Transverse colon (tissue), 4 donors: ENCODE measurements around the gene CYTH2. TPM values are rescaled to one million over a fixed set of nuclear protein-coding genes. Genes with fewer than 3 reads are reported as not detected.

ENCODE experiments used
- DNase-seq: peaks from one replicate; pipeline ENCODE4 v3.0.0-alpha.2; 2019
- H3K27ac ChIP-seq, 4 donors: fragments of 200-600 bp; sonication (generic); 2 replicates each; pipeline ENCODE4 v1.5.1; 2016 to 2018; ENCODE audit warnings: inconsistent platforms in 4 of 4
- H3K27me3 ChIP-seq: fragments of 200-600 bp; sonication (generic); 2 replicates; pipeline ENCODE4 v1.5.1; 2017; ENCODE audit warnings: inconsistent platforms
- H3K36me3 ChIP-seq, 4 donors: fragments of 200-600 bp; sonication (generic); 2 replicates each; pipeline ENCODE4 v1.5.1; 2017 to 2019; ENCODE audit warnings: inconsistent platforms in 4 of 4
- H3K4me1 ChIP-seq, 4 donors: fragments of 200-600 bp; sonication (generic); 2 replicates each; pipeline ENCODE4 v1.5.1; 2017 to 2020; ENCODE audit warnings: inconsistent platforms in 4 of 4
- H3K4me3 ChIP-seq, 4 donors: fragments of 200-600 bp; sonication (generic); 1 replicate in 1 of 4; 2 replicates in 3 of 4; pipeline versions ENCODE4 v1.5.1 to v1.6.1; 2017 to 2019; ENCODE audit warnings: inconsistent platforms in 4 of 4
- H3K9me3 ChIP-seq, 2 donors: fragments of 200-600 bp; sonication (generic); 2 replicates each; pipeline ENCODE4 v1.5.1; 2017 to 2019; ENCODE audit warnings: inconsistent platforms in 2 of 2
- EP300 ChIP-seq: sonication (generic); formaldehyde crosslinking; IDR thresholded peaks from one replicate; pipeline ENCODE4 v1.6.1; 2017; ENCODE audit warnings: antibody characterized with exemption, low read depth
- POLR2A ChIP-seq: fragments of 450-650 bp; IDR thresholded peaks from one replicate; pipeline ENCODE4 v1.6.1; 2016; ENCODE audit warnings: antibody characterized with exemption, mild to moderate bottlenecking, moderate library complexity
- POLR2AphosphoS5 ChIP-seq, 3 donors: sonication (generic); formaldehyde crosslinking; IDR thresholded peaks; one replicate each; pipeline ENCODE4 v1.6.1; 2016; ENCODE audit warnings: antibody characterized with exemption in 3 of 3
- WGBS, 2 donors: methylation state at CpG; one replicate each; pipeline ENCODE4 v1.1.5; 2018; ENCODE audit warnings: low coverage in 1 of 2; 5-methylcytosine and 5-hydroxymethylcytosine counted together
- in situ Hi-C, 4 donors: fragments of 200-750 bp; cut with MboI; loops; one replicate each; pipeline versions ENCODE4 v1.15.0 to v1.15.1; 2017; ENCODE audit warnings: low sequenced_read_pairs in 3 of 4, low pct_ligation_motif_present in 1 of 4, low pct_unique_long_range_greater_than_20kb in 1 of 4
- intact Hi-C: fragments of 100-400 bp; cut with DNase I; formaldehyde crosslinking; loops from one replicate; pipeline ENCODE4 v1.15.1; 2023; ENCODE audit warnings: low total_unique reads
- total RNA-seq, 4 donors: library from RNA; depleted of rRNA; stranded (reverse); fragments of >200 nt; gene quantifications; one replicate each; pipeline ENCODE4 v1.1.0, GENCODE V29; 2016
- TF ChIP-seq, protein P1 (sequence below), 5 experiments: fragments of 200-600 bp in 3 of 5; fragments of 450-650 bp in 2 of 5; sonication (generic) in 3 of 5; IDR thresholded peaks; 1 replicate in 2 of 5; 2 replicates in 3 of 5; pipeline ENCODE4 v1.5.1; 2016 to 2017; ENCODE audit warnings: antibody characterized with exemption in 5 of 5, inconsistent platforms in 3 of 5, mild to moderate bottlenecking in 2 of 5, moderate library complexity in 1 of 5

Gene CYTH2
- total RNA-seq, 4 donors from 2014 or later, result 61.1 to 410 (median 171) TPM

DNA sequence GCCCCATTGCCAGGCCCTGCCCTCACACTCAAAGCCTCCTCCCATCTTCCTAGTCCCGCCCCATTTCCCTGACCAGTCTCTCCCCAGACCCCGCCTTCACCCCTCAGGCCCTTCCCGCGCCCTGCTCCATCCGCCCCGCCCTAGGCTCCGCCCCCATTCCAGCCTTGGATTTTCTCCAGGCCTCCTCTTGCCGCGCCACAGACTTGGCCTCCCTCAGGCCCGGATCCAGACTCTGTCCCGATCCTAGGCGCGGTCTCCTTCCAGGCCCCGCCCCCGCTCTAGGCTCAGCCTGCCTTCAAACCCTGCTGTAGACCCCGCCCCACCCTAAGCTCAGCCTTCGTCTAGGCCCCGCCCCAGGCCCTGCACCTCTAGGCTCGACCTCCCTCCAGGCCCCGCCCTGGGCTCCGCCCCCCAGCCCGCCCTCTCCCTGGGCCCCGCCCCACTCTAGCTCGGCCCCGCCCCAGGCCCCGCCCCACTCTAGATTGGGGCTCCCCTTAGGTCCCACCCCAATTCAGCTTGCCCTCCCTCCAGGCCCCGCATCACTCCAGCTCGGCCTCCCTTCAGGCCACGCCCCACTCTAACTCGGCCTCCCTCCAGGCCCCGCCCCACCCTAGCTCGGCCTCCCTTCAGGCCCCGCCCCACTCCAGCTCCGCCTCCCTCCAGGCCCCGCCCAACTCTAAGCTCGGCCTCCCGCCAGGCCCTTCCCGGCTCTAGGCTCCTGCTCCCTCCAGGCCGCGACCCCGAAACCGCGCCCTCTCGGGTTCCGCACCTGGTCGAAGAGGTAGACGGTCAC lies 24.0 kb downstream of the CYTH2 start:
- TF ChIP-seq POLR2A (peak; percentile 77), POLR2AphosphoS5 (IDR thresholded peaks at IDR 0.05) (peak; percentile 69 to 91 (median 85)), EP300 (no peak)
- TF ChIP-seq, protein P1, sequence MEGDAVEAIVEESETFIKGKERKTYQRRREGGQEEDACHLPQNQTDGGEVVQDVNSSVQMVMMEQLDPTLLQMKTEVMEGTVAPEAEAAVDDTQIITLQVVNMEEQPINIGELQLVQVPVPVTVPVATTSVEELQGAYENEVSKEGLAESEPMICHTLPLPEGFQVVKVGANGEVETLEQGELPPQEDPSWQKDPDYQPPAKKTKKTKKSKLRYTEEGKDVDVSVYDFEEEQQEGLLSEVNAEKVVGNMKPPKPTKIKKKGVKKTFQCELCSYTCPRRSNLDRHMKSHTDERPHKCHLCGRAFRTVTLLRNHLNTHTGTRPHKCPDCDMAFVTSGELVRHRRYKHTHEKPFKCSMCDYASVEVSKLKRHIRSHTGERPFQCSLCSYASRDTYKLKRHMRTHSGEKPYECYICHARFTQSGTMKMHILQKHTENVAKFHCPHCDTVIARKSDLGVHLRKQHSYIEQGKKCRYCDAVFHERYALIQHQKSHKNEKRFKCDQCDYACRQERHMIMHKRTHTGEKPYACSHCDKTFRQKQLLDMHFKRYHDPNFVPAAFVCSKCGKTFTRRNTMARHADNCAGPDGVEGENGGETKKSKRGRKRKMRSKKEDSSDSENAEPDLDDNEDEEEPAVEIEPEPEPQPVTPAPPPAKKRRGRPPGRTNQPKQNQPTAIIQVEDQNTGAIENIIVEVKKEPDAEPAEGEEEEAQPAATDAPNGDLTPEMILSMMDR (IDR thresholded peaks at IDR 0.05), result no peak
- Histone ChIP-seq H3K9me3 (no peaks in the 10 kb centered on the region), H3K36me3 (no peaks in the 10 kb centered on the region), H3K27me3 (peaks cover 21% of the 10 kb centered on the region), H3K4me3 (peak overlapping the region in 3 of 4 donors; percentile 32 to 52 (median 44)), H3K4me1 (peaks cover 15 to 51% (median 31%) of the 10 kb centered on the region in 4 donors), H3K27ac (peak overlapping the region; percentile 68 to 73 (median 69))
- in situ Hi-C loops, result no loop called here
- intact Hi-C loops, result no loop called here
- WGBS, 2 donors, result 0 to 3% methylated on average over 4 to 27 of the region's 47 CpGs
- peak; percentile 98 for DNase-seq

DNA sequence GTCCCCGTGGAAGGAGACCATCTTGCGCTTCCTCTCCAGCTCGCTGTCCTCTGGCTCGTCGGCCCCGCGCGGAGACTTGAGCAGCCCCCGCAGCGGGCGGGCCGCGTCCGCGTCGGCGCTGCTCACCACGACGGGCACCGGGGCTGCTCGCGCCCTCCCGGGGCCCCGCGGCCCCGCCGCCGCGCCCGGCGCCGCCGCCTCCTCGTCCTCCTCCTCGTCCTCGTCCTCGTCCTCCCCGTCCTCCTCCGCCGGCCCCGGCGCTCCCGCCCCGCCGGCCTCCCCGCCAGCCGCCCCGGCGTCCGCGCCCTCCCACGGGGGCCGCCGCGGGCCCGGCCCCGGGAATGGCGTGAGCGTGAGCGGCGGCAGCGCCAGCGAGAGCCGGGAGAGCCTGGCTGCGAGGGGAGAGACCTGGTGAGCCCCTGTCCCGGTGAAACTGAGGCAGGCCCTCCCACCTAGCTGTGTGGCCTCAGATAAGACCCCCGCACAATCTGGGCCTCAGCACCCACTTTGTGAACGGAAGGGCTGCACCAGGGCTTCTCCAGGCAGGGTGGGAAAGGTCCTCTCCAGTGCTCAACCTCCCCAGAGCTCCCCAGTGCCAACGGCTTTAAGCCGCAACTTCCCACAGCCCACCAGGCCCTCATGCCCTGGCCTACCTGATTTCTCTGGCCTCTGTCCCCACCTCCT lies 24.7 kb downstream of the CYTH2 start:
- DNase-seq, result no peak
- TF ChIP-seq, protein P1 (IDR thresholded peaks at IDR 0.05), result no peak
- TF ChIP-seq EP300 (no peak), POLR2AphosphoS5 (IDR thresholded peaks at IDR 0.05) (no peak), POLR2A (no peak)
- Histone ChIP-seq H3K9me3 (no peaks in the 10 kb centered on the region), H3K4me3 (peak overlapping the region in 3 of 4 donors; percentile 32 to 52 (median 44)), H3K27ac (peak overlapping the region; percentile 68 to 73 (median 69)), H3K27me3 (peaks cover 28% of the 10 kb centered on the region), H3K36me3 (no peaks in the 10 kb centered on the region), H3K4me1 (peaks cover 15 to 50% (median 28%) of the 10 kb centered on the region in 4 donors)
- in situ Hi-C loops, result no loop called here
- intact Hi-C loops, result no loop called here
- 31% methylated on average over 7 of the region's 70 CpGs; no CpG with 5 or more reads in 1 of the 2 donors for WGBS, 2 donors

DNA sequence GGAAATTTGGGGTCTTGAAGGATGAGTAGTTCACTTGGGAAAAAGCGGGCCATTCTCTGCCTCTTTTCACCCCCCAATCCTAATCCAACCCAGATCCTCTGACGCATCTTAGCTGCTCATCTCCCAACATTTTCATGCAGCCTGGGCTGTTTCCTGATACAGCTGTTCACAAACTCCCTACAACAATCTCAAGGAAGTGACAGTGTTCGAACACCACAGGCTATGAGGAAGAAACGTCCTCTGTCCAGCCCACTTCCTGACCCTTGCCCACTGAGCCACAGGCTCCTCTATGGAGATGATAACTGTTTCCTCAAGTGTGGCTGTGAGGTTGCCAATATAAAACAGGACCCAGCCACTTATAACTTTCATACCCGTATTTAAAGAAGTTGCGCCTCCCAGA lies 26.2 kb downstream of the CYTH2 start:
- intact Hi-C loops (no loop called here), in situ Hi-C loops (no loop called here)
- no peaks in the 10 kb centered on the region for H3K9me3 ChIP-seq
- DNase-seq, result no peak
- H3K4me3 ChIP-seq, result no peak overlapping the region
- H3K36me3 ChIP-seq, result no peaks in the 10 kb centered on the region
- TF ChIP-seq, protein P1 (IDR thresholded peaks at IDR 0.05), result no peak
- TF ChIP-seq EP300 (no peak), POLR2AphosphoS5 (IDR thresholded peaks at IDR 0.05) (no peak), POLR2A (no peak)
- H3K27ac ChIP-seq, result no peak overlapping the region
- H3K27me3 ChIP-seq, result peaks cover 43% of the 10 kb centered on the region
- WGBS, 2 donors, result 47 to 60% methylated on average over 5 to 6 of the region's 6 CpGs
- H3K4me1 ChIP-seq, result peaks cover 15 to 45% (median 31%) of the 10 kb centered on the region in 4 donors

DNA sequence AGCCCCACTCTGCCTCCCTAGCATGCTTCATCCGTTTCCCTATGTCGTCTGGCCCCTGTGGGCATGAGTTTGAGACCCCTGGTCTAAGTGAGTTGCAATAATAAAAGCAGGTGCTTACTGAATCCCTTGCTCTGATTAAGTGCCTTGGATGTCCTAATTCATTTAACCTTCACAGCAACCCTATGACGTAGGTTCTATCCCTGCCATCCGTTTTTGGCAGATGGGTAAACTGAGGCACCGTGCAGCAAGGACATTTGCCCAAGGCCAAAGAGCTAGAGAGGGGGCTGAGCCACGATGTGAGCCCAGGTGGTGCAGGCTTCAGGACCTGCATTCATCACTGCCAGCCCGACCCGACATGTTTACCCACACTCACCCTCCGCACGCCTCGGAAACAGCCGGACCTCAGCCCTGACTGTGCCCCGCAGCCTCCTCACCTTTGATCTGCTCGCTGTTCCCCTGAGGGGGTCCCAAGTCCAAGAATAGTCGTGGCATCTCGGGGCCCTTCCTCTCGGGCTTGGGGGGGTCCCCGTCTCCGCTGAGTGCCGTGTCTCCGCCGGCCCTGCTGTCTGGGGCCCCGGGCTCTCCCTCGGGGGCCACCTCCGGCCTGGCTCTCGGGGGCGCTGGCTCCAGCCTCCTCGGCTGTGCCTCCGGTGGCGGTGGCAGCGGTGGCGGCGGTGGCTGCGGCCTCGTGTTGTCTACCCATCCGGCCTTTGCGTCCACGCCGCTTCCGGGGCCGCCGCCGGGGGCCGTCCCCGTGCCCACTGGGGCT lies 28.0 kb downstream of the CYTH2 start:
- no peaks in the 10 kb centered on the region for H3K36me3 ChIP-seq
- H3K9me3 ChIP-seq, result no peaks in the 10 kb centered on the region
- peaks cover 46% of the 10 kb centered on the region for H3K27me3 ChIP-seq
- H3K4me3 ChIP-seq, result no peak overlapping the region
- DNase-seq, result no peak
- WGBS, 2 donors, result 50 to 53% methylated on average over 1 to 31 of the region's 45 CpGs
- in situ Hi-C loops, result no loop called here
- intact Hi-C loops, result no loop called here
- no peak overlapping the region for H3K27ac ChIP-seq
- TF ChIP-seq POLR2A, result no peak
- no peak for TF ChIP-seq EP300
- TF ChIP-seq, protein P1 (IDR thresholded peaks at IDR 0.05), result no peak
- no peak for TF ChIP-seq POLR2AphosphoS5 (IDR thresholded peaks at IDR 0.05)
- H3K4me1 ChIP-seq, result peaks cover 4 to 38% (median 24%) of the 10 kb centered on the region in 4 donors
